OCI-LY1 (cell line): ENCODE measurements around the gene SSUH2.
"Not testable (repeated sequence)": the region's sequence is repeated elsewhere in the genome, so short reads cannot be mapped to it uniquely, and the experiment has no call there.

Experiments
- H2AFZ ChIP-seq: fragments of 200-600 bp; sonication (generic), shearing (Covaris generic); 2 replicates; pipeline ENCODE4 v1.6.0; 2014; ENCODE audit warnings: antibody characterized with exemption, mild to moderate bottlenecking, low read length
- H3F3A ChIP-seq: fragments of 200-600 bp; sonication (generic), shearing (Covaris generic); 2 replicates; pipeline ENCODE4 v1.6.0; 2014; ENCODE audit warnings: mild to moderate bottlenecking, antibody characterized with exemption, low read length, moderate library complexity; ENCODE audit not compliant: insufficient read depth
- H3K27ac ChIP-seq: fragments of 200-600 bp; sonication (generic); 2 replicates; pipeline ENCODE4 v1.5.1; 2014; ENCODE audit warnings: low read length, mixed run types, mild to moderate bottlenecking, low read depth; ENCODE audit not compliant: poor library complexity, severe bottlenecking
- H3K27me3 ChIP-seq: fragments of 200-600 bp; sonication (generic); 2 replicates; pipeline ENCODE4 v1.6.0; 2014; ENCODE audit warnings: antibody characterized with exemption, mild to moderate bottlenecking, low read length, moderate library complexity; ENCODE audit not compliant: insufficient read depth
- H3K36me3 ChIP-seq: fragments of 200-600 bp; sonication (generic); 2 replicates; pipeline ENCODE4 v1.6.1; 2014; ENCODE audit warnings: mild to moderate bottlenecking, antibody characterized with exemption, low read length, moderate library complexity, mixed read lengths; ENCODE audit not compliant: insufficient read depth
- H3K4me1 ChIP-seq: fragments of 200-600 bp; sonication (generic); 2 replicates; pipeline ENCODE4 v1.5.1; 2014; ENCODE audit warnings: mild to moderate bottlenecking, low read length, moderate library complexity; ENCODE audit not compliant: insufficient read depth, severe bottlenecking
- H3K4me2 ChIP-seq: fragments of 200-600 bp; sonication (generic), shearing (Covaris generic); 2 replicates; pipeline ENCODE4 v1.6.1; 2014; ENCODE audit warnings: low read length
- H3K4me3 ChIP-seq: fragments of 200-600 bp; sonication (generic); 2 replicates; pipeline ENCODE4 v1.5.1; 2014; ENCODE audit warnings: low read length, low read depth, mild to moderate bottlenecking, mixed read lengths; ENCODE audit not compliant: poor library complexity, severe bottlenecking
- H3K79me2 ChIP-seq: fragments of 200-600 bp; shearing (Covaris generic); 2 replicates; pipeline ENCODE4 v1.6.1; 2016; ENCODE audit warnings: mixed run types, low read length, mixed read lengths; ENCODE audit not compliant: insufficient read depth
- H3K9ac ChIP-seq: fragments of 200-600 bp; sonication (generic), shearing (Covaris generic); 2 replicates; pipeline ENCODE4 v1.6.1; 2014; ENCODE audit warnings: mild to moderate bottlenecking, low read length, mixed read lengths
- H3K9me2 ChIP-seq: fragments of 200-600 bp; sonication (generic), shearing (Covaris generic); 2 replicates; pipeline ENCODE4 v1.6.1; 2014; ENCODE audit warnings: low read depth, mild to moderate bottlenecking, low read length, mixed read lengths
- H3K9me3 ChIP-seq: fragments of 200-600 bp; shearing (Covaris generic); 2 replicates; pipeline ENCODE4 v1.6.1; 2014; ENCODE audit warnings: low read length, mixed read lengths
- H4K20me1 ChIP-seq: fragments of 200-600 bp; sonication (generic), shearing (Covaris generic); 2 replicates; pipeline ENCODE4 v1.6.0; 2016; ENCODE audit warnings: mild to moderate bottlenecking, low read length; ENCODE audit not compliant: insufficient read depth
- EZH2 ChIP-seq: fragments of 200-600 bp; sonication (generic), shearing (Covaris generic); IDR thresholded peaks from 2 replicates; pipeline ENCODE4 v1.8.0; 2017; ENCODE audit warnings: borderline replicate concordance, mixed run types, mild to moderate bottlenecking, antibody characterized with exemption, low read length, moderate library complexity, mixed read lengths
- TF ChIP-seq, protein P1 (sequence below): fragments of 200-600 bp; sonication (generic), shearing (Covaris generic); IDR thresholded peaks from 2 replicates; pipeline ENCODE4 v1.5.1; 2017; ENCODE audit warnings: mild to moderate bottlenecking, antibody characterized with exemption, low read length, moderate library complexity, mixed read lengths

The SSUH2 gene

DNA sequence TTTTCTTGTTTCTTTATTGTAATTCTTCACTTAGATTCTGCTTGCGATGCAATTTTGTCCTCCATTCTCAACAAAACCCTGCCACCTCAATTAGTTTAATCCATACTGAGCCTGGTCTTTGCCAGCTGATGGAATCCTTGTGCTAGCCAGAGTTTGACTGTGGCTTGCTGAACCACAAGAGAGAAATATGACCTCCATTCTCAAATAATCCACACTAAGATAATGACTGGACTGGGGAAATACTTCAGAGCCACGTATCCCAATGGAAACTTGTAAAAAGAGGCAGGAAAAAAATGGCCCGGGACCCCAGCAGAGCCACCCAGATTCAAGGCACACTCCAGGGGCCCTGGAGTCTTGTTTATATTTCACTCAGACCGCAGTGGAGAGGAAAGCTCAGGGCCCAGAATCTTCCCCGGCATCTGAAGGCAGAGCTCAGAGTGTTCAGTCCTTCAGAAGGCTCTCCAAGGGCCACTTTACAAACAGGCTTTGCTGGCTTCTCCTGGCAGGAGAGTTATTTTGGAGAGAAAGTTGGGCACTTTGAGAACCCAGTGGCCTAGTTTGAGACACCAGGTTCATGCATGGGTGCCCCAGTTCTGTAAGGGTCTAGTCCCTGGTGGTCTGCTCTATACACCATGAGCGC, 62.7 kb downstream of the SSUH2 start:
- no peaks in the 10 kb centered on the region for H3K4me1 ChIP-seq
- no peak overlapping the region for H3K27ac ChIP-seq
- H3K4me3 ChIP-seq, result no peak overlapping the region
- no peaks in the 10 kb centered on the region for H4K20me1 ChIP-seq
- H3K9ac ChIP-seq, result no peak overlapping the region
- no peaks in the 10 kb centered on the region for H3K36me3 ChIP-seq
- H3K27me3 ChIP-seq, result no peaks in the 10 kb centered on the region
- TF ChIP-seq EZH2, result no peak
- TF ChIP-seq, protein P1, sequence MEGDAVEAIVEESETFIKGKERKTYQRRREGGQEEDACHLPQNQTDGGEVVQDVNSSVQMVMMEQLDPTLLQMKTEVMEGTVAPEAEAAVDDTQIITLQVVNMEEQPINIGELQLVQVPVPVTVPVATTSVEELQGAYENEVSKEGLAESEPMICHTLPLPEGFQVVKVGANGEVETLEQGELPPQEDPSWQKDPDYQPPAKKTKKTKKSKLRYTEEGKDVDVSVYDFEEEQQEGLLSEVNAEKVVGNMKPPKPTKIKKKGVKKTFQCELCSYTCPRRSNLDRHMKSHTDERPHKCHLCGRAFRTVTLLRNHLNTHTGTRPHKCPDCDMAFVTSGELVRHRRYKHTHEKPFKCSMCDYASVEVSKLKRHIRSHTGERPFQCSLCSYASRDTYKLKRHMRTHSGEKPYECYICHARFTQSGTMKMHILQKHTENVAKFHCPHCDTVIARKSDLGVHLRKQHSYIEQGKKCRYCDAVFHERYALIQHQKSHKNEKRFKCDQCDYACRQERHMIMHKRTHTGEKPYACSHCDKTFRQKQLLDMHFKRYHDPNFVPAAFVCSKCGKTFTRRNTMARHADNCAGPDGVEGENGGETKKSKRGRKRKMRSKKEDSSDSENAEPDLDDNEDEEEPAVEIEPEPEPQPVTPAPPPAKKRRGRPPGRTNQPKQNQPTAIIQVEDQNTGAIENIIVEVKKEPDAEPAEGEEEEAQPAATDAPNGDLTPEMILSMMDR, result no peak
- no peaks in the 10 kb centered on the region for H3F3A ChIP-seq
- H2AFZ ChIP-seq, result no peak overlapping the region
- no peaks in the 10 kb centered on the region for H3K9me2 ChIP-seq
- no peak overlapping the region for H3K4me2 ChIP-seq
- no peaks in the 10 kb centered on the region for H3K79me2 ChIP-seq
- H3K9me3 ChIP-seq, result no peaks in the 10 kb centered on the region

DNA sequence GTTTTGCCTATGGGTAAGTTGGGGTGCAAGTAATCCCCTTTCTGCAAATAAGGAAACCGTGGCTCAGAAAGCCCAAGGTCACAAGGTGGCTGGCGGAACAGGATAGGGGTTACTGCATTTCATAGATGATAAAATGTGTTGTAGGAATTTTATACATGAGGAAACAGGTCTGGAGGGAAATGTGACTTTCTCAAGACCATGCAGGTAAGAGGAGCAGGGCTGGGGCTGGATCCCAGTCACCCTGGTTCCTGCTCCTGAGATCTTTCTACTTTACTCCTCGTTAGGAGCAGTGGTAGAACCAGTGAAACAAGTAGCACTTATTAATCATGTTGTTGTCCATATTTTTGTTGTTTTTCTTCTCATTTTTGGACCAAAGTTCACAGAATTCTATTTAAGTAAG, 63.2 kb downstream of the SSUH2 start:
- H4K20me1 ChIP-seq, result no peaks in the 10 kb centered on the region
- no peaks in the 10 kb centered on the region for H3K79me2 ChIP-seq
- H3K27ac ChIP-seq, result no peak overlapping the region
- H3K27me3 ChIP-seq, result no peaks in the 10 kb centered on the region
- no peaks in the 10 kb centered on the region for H3K4me1 ChIP-seq
- H3K9ac ChIP-seq, result no peak overlapping the region
- H3K36me3 ChIP-seq, result no peaks in the 10 kb centered on the region
- H3K4me2 ChIP-seq, result no peak overlapping the region
- H2AFZ ChIP-seq, result no peak overlapping the region
- H3K4me3 ChIP-seq, result no peak overlapping the region
- H3K9me2 ChIP-seq, result no peaks in the 10 kb centered on the region
- TF ChIP-seq, protein P1, result no peak
- no peak for TF ChIP-seq EZH2
- H3K9me3 ChIP-seq, result no peaks in the 10 kb centered on the region
- no peaks in the 10 kb centered on the region for H3F3A ChIP-seq

DNA sequence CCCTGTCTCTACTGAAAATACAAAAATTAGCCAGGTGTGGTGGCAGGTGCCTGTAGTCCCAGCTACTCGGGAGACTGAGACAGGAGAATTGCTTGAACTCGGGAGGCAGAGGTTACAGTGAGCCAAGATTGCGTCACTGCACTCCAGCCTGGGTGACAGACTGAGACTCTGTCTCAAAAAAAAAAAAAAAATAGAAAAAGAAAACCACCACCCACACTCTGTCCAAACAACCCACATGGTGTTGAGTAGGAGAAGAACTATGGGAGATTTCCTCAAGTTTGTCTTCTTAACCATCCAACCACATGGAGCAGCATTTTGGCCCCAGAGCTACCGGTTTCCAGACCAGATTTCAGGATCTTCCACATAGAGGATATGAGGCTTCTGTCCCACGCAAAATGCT, 64.2 kb downstream of the SSUH2 start:
- not testable (repeated sequence) for H3K4me2 ChIP-seq, H3K9me2 ChIP-seq, H3K27me3 ChIP-seq, H3K9ac ChIP-seq, H3K4me1 ChIP-seq, H4K20me1 ChIP-seq, H3K36me3 ChIP-seq, H3K79me2 ChIP-seq, H3F3A ChIP-seq, H3K27ac ChIP-seq, H3K4me3 ChIP-seq, H2AFZ ChIP-seq, H3K9me3 ChIP-seq

DNA sequence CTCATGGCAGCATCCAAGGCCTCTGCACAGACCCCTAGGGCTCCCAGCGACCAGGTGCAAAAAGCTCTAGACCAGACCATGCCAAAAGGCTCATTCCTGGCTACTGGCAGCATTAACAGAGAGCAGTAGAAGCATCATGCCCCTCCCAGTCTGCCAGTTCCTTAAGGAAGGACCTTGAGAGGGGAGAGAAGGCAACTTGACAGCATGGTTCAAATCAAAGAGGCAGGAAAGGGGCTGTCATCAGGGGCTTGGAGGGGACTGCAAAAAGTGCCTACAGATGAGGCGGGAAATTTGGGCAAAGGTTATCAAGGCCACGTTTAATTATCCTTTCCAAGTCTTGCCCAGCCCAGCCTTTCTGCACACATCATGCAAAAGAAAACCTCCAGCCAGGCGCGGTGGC, 64.7 kb downstream of the SSUH2 start:
- Histone ChIP-seq H4K20me1 (no peaks in the 10 kb centered on the region), H3K4me3 (no peak overlapping the region), H3K9me3 (no peaks in the 10 kb centered on the region), H2AFZ (no peak overlapping the region), H3F3A (no peaks in the 10 kb centered on the region), H3K79me2 (no peaks in the 10 kb centered on the region), H3K27me3 (no peaks in the 10 kb centered on the region), H3K9me2 (no peaks in the 10 kb centered on the region), H3K36me3 (no peaks in the 10 kb centered on the region), H3K4me1 (no peaks in the 10 kb centered on the region), H3K27ac (no peak overlapping the region), H3K4me2 (no peak overlapping the region), H3K9ac (no peak overlapping the region)
- no peak for TF ChIP-seq EZH2
- TF ChIP-seq, protein P1, result no peak
